HUDEP-2 (cell line): ENCODE results near the gene RACK1.

Experiments
- DNase-seq, 76 experiments: peaks; one replicate each; lab custom pipeline; 2025; ENCODE audit not compliant: unreplicated experiment in 76 of 76; lab: John Stamatoyannopoulos, UW

Gene RACK1

DNA sequence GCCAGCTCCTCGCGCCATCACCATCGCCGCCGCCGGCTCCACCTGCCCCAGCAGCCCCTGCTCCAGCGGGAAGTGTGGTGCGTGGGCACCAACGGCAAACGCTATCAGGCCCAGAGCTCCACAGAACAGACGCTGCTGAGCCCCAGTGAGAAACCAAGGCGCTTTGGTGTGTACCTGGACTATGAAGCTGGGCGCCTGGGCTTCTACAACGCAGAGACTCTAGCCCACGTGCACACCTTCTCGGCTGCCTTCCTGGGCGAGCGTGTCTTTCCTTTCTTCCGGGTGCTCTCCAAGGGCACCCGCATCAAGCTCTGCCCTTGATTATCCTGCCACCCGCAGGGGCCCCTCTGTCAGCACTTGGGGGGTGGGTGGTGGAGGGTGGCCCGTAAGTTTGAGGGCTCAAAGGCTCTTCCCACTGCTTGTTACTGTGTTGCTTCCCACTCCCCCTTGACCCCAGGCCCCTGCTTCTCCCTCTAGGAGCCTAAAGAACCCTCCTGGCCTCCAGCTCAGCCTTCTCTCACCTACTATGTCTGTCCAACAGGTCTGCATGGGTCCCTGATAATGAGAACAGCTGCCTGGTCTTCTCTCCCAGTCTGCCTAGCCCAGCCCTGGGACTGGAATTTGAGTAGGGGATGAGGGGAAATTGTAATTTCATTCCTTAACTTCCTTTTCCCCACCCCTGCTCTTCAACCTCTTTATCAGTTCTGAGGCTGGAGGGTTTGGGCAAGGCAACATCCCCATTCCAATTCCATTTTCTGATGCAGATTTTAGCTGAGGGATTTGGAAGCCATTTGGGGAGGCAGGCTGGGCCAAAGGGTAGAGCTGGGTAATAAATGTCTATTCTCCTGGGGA, 9.0 kb downstream of the RACK1 start:
- DNase-seq: no peak

DNA sequence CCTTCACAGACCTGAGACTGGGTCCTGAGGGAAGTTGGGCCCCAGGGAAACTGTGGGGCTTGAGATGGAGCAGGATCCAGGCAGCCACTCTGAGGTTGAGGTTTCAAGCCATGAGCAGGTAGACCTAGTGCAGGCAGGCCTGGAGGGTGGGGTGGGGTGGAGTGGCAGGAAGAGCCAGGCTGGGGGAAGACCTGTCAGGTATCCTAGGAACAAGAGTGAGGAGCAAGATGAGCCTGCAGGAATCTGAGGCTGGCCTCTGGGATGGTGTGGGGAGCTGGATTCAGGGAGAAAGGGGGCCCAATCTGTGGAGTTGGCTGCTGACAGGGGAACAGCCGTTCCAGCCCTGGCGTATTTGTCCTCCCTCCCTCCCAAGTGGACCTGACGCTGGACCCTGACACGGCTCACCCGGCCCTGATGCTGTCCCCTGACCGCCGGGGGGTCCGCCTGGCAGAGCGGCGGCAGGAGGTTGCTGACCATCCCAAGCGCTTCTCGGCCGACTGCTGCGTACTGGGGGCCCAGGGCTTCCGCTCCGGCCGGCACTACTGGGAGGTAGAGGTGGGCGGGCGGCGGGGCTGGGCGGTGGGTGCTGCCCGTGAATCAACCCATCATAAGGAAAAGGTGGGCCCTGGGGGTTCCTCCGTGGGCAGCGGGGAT, 9.8 kb downstream of the RACK1 start:
- no peak for DNase-seq

DNA sequence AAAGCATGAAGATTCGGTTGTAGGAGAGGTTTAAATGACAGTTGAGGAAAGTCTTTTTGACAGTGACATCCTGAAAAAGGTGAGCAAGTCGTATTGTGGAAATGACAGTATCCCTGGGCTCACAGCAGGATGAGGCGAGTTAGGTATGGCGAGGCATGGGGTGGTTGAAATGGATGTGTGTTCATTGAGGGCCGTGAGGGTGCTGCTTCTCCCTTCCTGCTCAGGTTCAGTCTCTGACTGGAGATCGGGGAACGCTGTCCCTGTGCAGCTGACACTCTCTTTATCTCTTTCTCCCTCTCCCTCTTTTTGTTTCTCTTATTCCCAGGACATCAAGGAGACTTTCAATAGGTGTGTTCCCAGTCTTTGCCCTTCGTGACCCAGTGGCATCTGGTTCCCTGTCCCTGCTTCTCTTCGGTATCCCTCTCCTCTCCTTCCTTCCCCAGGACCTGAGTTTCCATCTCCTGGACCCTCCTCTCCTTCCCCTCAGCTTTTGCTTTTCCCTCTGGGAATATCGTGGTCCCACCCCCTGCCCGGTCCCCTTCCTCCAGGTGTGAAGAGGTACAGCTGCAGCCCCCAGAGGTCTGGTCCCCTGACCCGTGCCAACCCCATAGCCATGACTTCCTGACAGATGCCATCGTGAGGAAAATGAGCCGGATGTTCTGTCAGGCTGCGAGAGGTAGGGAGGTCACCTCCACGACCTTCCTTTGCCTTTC, 10.5 kb downstream of the RACK1 start:
- DNase-seq: no peak

DNA sequence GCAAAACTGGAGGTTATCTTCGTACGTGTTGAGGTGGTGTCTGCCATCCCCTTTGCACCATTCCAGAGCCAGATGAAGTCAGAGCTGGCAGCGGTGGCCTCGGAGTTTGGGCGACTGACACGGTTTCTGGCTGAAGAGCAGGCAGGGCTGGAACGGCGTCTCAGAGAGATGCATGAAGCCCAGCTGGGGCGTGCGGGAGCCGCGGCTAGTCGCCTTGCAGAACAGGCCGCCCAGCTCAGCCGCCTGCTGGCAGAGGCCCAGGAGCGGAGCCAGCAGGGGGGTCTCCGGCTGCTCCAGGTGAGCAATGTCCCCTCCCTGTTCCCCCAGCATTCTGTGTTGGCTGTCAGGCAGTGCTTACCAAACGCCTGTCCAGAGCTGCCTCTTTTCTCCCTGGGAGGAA, 11.1 kb downstream of the RACK1 start:
- DNase-seq: no peak

DNA sequence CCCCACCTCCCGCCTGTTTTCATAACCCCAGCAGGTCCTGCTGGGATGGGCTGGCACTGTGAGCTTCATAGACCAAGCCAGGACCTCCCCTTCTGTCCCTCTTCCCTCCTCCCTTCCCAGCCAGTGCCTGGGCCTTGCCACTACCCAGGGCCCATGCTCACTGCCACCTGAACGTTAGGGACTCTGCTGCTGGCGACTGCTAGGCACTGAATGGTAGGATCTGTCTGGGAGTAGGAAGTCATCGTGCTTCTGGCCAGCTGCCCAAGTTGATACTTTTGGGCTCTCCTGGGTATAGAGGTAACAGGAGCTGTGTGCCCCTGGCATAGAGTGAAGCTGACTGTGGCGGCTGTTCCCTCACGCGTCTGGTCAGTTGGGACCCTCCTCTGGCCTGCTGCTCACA, 12.3 kb downstream of the RACK1 start:
- no peak for DNase-seq

DNA sequence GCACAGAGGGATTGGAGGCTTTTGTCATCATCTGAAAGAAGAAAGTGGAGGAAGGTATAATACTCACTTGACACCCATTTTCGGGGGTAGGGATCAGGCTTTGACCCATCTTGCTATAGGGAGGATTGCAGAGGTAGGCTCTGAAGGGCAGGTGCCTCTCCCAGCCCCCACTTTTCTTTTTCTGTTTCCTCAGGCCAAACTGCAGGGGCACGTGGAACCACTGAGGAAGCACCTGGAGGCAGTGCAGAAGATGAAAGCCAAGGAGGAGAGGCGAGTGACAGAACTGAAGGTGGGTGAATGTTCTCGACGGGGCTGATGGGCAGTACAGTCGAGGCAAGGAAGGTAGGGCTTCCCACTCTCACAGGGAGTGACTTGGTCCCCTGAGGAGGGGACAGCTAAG, 13.2 kb downstream of the RACK1 start:
- no peak for DNase-seq

DNA sequence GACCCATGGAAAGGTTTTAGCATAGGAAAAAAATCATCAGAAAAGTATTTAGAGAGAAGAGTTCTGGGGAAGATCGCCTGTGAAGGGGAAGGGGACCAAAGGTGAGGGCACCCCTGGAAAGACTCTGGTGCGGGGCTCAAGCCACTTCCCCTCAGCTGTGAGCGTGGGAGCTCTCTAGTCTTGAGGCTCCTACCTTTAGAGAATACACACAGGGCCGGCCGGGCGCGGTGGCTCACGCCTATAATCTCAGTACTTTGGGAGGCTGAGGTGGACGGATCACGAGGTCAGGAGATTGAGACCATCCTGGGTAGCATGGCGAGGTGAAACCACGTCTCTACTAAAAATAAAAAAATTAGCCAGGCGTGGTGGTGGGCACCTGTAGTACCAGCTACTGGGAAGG, 13.7 kb downstream of the RACK1 start:
- DNase-seq: no peak

DNA sequence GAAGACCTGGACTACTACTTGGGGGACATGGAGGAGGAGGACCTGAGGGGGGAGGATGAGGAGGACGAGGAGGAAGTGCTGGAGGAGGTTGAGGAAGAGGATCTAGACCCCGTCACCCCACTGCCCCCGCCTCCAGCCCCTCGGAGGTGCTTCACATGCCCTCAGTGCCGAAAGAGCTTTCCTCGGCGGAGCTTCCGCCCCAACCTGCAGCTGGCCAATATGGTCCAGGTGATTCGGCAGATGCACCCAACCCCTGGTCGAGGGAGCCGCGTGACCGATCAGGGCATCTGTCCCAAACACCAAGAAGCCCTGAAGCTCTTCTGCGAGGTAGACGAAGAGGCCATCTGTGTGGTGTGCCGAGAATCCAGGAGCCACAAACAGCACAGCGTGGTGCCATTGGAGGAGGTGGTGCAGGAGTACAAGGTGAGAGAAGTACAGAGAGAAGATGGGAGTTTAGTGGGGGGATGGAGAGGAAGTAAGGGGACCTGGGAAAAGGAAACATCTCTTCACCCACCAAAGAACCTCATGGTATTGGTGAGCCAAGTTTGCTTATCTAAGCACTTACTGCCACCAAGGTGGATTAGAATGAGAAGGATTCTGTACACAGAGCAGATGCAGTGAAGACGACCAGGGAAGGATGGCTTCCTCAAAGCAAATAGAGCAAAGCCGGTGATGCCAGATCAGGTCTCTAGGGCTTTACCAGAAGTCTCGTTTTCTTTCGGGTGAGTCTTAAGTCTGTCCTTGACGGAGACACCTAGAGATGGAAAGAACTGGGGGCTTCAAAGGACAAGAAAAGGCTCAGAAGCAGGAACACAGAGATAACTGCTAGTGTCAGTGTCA, 19.1 kb downstream of the RACK1 start:
- no peak for DNase-seq

DNA sequence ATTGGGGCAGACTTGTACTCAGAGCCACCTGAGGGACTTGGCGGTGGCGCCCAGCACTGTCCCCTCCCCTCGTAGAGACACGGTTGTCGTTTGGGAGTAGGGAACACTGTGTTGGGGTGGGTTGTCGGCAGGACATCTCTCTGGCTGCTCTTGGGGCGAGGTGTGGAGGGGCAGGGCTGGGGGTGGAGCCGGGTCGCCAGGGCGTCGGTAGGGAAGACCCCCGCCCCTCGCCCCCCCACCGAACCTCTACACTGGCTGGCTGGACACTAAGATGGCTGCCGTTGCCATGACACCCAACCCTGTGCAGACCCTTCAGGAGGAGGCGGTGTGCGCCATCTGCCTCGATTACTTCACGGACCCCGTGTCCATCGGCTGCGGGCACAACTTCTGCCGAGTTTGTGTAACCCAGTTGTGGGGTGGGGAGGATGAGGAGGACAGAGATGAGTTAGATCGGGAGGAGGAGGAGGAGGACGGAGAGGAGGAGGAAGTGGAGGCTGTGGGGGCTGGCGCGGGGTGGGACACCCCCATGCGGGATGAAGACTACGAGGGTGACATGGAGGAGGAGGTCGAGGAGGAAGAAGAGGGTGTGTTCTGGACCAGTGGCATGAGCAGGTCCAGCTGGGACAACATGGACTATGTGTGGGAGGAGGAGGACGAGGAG, 19.8 kb downstream of the RACK1 start:
- no peak for DNase-seq

DNA sequence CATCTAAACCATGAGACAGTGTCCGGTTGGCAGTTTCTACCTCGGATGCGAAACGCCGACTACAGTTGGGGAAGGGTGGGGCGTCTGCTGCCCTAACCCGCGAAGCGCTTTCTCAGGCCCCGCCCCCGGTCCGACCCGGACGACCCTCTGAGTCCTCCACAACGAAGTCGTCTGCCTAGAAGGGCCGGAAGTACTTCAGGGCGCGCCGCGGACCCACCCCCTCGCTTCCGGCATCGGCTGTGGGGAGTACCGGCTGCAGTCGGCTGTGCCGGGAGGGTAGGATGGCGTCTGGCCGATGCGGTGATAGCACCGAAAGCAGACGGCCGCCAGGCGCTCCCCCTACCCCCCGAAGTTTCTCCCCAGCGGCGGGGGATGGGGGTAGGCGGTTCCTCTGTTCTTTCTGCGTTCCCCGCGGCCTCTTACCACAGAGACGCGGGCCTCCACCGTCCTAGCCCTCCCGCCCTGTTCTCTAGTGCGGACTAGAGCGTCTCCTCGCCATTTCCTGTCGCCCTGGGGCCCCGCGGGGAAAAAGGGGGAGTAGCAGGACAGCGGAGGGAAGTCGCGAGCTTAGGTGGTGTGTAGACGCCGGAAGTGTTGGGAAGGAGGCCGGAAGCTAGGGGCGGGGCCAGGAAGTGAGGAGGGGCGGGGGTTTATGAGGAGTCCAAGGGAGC, 20.5 kb downstream of the RACK1 start, which contains the start of gene TRIM41:
Gene TRIM41, plus strand, starts transcription at position 224 of the 671 bp plus-strand sequence. CDS start 719 bp downstream, outside the sequence.
- DNase-seq: no peak

DNA sequence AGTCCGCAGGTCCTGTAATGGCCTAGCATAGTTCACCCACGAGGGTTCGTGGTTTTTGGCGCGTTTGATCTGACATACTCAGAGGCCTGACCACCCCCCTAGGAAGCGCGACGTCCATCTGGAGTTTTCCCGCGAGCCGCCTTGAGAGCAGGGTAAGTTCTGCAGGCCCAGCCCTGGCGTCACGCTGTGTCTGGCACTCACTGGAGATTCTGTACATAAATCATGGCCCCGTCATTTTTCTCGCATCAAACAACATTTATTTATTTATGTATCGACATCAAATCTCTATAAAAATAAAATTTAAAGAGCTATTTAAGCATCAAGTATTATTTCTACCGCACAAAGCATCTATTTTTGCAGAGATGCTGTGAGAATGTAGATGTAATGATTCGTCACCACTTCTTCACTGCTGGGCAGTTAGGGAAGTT, 21.1 kb downstream of the RACK1 start:
- DNase-seq: no peak

DNA sequence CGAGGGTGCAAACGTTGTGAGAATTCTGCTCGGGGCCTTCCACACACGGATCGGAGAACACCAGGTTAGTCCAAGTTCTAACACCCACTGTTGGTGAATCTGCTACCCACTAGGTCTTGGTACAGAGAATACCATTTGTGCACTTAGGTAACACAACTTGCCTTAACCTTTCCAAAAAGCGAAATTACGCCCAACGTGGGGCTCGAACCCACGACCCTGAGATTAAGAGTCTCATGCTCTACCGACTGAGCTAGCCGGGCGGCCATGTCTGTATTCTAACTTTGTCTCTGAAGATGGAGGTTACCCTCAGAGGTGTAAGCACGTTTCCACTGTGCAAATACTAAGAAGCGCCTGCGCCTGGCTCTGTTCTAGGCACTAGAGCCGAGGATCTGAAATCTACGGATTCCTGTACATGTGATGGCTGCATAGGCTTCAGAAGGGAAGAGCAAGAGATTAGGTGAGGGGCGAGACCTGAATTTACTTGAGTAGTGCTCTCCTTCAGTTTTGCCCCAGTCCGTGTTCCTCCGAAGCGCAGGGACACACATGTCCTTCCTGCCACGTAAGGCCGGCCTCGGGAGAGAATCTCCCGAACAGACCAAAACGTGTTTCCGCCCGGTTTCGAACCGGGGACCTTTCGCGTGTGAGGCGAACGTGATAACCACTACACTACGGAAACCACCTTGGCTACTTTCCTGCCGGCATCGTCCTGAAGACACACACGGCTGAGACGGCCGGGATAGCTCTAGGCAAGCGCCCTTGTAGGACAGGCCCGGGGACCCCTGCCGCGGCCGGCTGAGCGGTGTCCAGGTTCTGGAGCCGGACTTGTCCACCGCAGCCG, 21.7 kb downstream of the RACK1 start:
- DNase-seq: no peak

DNA sequence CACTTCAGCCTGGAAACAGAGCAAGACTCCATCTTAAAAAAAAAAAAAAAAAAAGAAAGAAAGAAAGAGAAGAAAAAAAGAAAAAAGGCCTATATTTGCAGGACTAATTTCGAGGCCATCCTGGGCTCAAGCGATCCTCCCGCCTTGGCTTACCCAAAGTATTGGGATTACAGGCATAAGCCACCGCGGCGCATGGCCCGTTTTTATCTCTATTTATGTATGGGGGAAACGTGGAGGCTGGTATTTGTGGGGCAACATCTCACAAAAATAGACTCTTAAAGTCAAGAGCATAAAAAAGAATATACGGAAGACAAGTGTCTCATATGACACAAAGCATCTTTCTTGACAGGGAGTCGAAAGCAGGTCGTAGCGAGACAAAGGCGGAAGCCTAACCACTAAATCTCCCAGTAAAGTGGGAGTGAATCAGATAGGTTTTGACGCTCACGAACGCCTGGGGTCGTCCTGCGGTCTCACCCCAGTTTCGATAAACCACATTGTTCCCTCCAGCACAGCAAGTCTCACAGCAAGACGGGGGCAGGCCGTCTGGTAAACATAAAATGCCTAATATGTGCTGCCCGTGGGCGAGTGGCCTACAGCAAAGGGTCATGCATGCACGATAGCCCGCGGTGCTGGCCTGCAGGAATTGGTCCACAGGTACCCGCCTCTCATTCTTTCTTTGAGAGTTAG, 22.5 kb downstream of the RACK1 start:
- DNase-seq: no peak

DNA sequence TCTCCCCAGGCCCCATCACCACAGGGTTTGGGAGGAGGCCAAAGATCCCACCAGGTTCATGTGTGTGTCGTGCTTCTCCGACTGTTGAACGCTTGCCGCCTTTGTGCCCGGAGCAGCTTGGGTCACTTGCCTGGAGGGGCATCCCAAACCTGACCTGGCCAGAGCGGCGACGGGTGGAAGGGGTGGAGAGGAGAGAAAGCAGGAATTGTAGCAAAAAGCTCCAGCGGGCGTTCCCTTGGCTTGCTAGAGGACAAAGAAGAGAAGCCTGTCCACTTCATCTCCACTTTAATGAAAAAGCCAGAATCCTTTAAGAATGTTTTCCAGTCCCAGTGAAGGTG, 23.6 kb downstream of the RACK1 start:
- DNase-seq: no peak

DNA sequence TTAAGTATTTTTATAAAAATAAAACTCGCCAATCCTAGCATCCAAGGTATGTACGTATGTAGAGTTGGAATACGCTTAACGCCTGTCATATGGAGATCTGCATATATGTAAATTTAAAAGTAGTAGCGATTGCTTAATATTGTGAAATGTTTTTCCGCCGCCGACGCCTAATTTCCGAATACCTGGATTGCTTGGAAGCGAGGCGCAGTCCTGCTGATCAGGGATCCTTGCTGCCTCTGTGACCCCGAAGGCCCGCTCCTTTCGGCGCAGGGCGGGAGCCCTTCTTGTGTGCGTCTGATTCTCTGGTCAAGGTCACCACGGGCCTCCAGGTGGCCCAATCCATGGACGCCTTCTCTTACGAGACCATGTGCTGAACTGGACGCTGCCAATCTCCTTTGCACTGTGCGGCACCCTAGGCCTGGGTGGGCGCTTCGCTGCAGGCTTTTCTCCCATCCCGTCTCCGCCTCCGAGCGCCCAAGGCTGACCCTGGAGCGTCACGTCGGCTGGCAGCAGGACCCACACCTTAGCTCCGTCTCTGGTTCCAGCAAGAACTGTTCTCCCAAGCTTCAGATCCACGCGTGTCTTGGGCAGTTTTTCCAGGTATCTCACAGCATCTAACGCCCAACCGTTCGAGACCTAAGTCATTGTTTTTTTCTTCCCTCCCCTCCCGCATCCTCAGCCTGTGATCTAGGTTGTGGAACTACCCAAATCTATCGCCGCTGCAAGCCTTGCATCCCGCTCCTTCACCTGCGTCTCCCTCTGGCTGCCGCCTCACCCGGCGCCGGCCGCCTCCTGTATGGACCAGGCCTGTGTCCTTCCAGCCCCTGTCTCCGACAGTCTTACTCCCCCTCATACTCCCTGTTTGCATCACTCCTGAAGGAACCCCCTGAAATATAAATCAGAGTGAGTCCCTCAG, 24.2 kb downstream of the RACK1 start:
- DNase-seq: no peak

DNA sequence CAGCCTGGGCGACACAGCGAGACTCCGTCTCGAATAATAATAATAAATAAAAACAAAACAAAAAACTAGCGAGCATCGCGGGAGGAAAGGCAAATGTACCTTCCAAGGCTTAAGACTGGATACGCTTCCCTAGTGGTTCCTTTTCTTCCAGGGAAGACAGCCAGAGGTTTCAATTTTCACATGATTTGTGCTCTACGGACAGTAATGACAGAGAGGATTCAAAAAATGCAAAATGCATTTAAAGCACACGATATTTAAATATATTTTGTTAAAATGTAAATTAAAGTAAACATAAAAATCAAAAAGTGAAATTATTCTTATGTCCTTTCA, 24.9 kb downstream of the RACK1 start:
- DNase-seq: no peak

DNA sequence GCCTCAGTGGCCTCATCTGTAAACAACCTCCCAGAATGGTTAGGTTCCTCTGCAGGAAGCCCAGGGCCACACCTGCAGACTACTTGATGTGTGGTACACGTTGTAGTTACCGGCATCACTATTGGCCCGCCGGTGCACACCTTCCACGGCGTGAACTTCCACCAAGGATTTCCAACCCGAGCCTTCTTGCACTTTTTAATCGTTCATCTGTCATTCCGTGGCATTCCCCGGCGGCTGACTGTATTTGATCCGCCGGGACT, 26.0 kb downstream of the RACK1 start:
- no peak for DNase-seq
